ENCODE data around the gene PRKG1.

- no peak for TF ChIP-seq EZH2 (IDR thresholded peaks at IDR 0.05; ENCODE audit: low read length)
- TF ChIP-seq CTCF (optimal IDR thresholded peaks at IDR 0.05 in 1 of 3, IDR thresholded peaks at IDR 0.05 in 1 of 3, conservative IDR thresholded peaks at IDR 0.05 in 1 of 3; ENCODE audit: extremely low read depth in 1 of 3, insufficient read depth in 2 of 3, low read length in 3 of 3), result no peak
Observed at GRCh38 chr10:51788273-51788672, 714.0 kb downstream of the PRKG1 start.

Measured in keratinocyte (primary cell).